SU-DHL-6 (cell line): ENCODE measurements around the gene DUSP16.

Source experiments
- EZH2phosphoT487 ChIP-seq: fragments of 200-600 bp; sonication (generic), shearing (Covaris generic); conservative IDR thresholded peaks from 2 replicates; pipeline ENCODE4 v1.6.1; 2018; ENCODE audit warnings: mild to moderate bottlenecking, antibody characterized with exemption, low read length, moderate library complexity, mixed read lengths
- TF ChIP-seq, protein P1 (sequence below): fragments of 200-600 bp; sonication (generic); IDR thresholded peaks from one replicate; pipeline ENCODE4 v1.5.1; 2017; ENCODE audit warnings: antibody characterized with exemption, mild to moderate bottlenecking, low read length, moderate library complexity; ENCODE audit not compliant: insufficient read depth, poor library complexity, severe bottlenecking

- TF ChIP-seq, protein P1, sequence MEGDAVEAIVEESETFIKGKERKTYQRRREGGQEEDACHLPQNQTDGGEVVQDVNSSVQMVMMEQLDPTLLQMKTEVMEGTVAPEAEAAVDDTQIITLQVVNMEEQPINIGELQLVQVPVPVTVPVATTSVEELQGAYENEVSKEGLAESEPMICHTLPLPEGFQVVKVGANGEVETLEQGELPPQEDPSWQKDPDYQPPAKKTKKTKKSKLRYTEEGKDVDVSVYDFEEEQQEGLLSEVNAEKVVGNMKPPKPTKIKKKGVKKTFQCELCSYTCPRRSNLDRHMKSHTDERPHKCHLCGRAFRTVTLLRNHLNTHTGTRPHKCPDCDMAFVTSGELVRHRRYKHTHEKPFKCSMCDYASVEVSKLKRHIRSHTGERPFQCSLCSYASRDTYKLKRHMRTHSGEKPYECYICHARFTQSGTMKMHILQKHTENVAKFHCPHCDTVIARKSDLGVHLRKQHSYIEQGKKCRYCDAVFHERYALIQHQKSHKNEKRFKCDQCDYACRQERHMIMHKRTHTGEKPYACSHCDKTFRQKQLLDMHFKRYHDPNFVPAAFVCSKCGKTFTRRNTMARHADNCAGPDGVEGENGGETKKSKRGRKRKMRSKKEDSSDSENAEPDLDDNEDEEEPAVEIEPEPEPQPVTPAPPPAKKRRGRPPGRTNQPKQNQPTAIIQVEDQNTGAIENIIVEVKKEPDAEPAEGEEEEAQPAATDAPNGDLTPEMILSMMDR, result no peak
- no peak for TF ChIP-seq EZH2phosphoT487
These were observed 109.0 kb downstream of the DUSP16 start for GRCh38 chr12:12453635-12454034.
